A549 (cell line): ENCODE measurements around the gene FSHR. TPM values are rescaled to one million over a fixed set of nuclear protein-coding genes. Genes with fewer than 3 reads are reported as not detected.

Source experiments
- ATAC-seq, 2 experiments: fragments of 200-7000 bp in 1 of 2; fragments of >200 bp in 1 of 2; cut with Nextera tagmentation in 1 of 2; cut with Tn5 transposase in 1 of 2; 3 replicates each; pipeline versions ENCODE4 v1.8.0 to v1.9.1; 2018 to 2020; ENCODE audit warnings: mild to moderate bottlenecking in 1 of 2, moderate library complexity in 1 of 2
- CTCF ChIA-PET: fragments of 300-600 bp; sonication (Branson Sonifier 250); formaldehyde crosslinking; extraction: SDS; loops from one replicate; lab custom pipeline; 2021; ENCODE audit warnings: antibody characterized with exemption, inconsistent platforms; lab: Yijun Ruan, JAX
- POLR2A ChIA-PET: fragments of 350-600 bp; formaldehyde crosslinking; extraction: SDS; loops from one replicate; lab custom pipeline; 2021; ENCODE audit warnings: antibody characterized with exemption, inconsistent platforms; lab: Yijun Ruan, JAX
- DNase-seq, 2 experiments: peaks; one replicate each; pipeline versions ENCODE4 v3.0.0 to v3.0.0-alpha.2; 2011 to 2016; ENCODE audit warnings: low read depth in 1 of 2, low spot score in 1 of 2
- FAIRE-seq: peaks from 2 replicates; lab custom pipeline; 2011; peaks lifted over from hg19 to GRCh38; lab: Jason Lieb, UNC
- H3K27ac ChIP-seq, 2 experiments: fragments of >200 bp; sonication (Bioruptor Twin); formaldehyde crosslinking; 3 replicates each; pipeline ENCODE4 v1.5.1; 2016 to 2017
- H3K4me1 ChIP-seq: fragments of >200 bp; sonication (Bioruptor Twin); formaldehyde crosslinking; 3 replicates; pipeline ENCODE4 v1.6.1; 2016
- H3K4me2 ChIP-seq: fragments of >200 bp; sonication (Bioruptor Twin); formaldehyde crosslinking; 3 replicates; pipeline ENCODE4 v1.6.1; 2016
- H3K4me3 ChIP-seq: fragments of >200 bp; sonication (Bioruptor Twin); formaldehyde crosslinking; 3 replicates; pipeline ENCODE4 v1.5.1; 2016
- H3K9me3 ChIP-seq: fragments of >200 bp; sonication (Bioruptor Twin); formaldehyde crosslinking; 3 replicates; pipeline ENCODE4 v1.6.1; 2016
- CBX8 ChIP-seq: fragments of 200-600 bp; sonication (generic); IDR thresholded peaks from 2 replicates; pipeline ENCODE4 v1.6.1; 2016
- CHD2 ChIP-seq: fragments of 150-350 bp; IDR thresholded peaks from 2 replicates; pipeline ENCODE4 v1.6.1; 2014; ENCODE audit warnings: low read length; ENCODE audit not compliant: partially characterized antibody
- FOSB ChIP-seq: fragments of 250-450 bp; sonication (Bioruptor Pico); IDR thresholded peaks from 2 replicates; pipeline ENCODE4 v1.5.0; 2020; ENCODE audit warnings: mild to moderate bottlenecking, moderate library complexity
- HDAC2 ChIP-seq: fragments of 200-600 bp; sonication (generic); IDR thresholded peaks from 2 replicates; pipeline ENCODE4 v1.6.1; 2016
- HEYL ChIP-seq: fragments of 250-450 bp; sonication (Bioruptor Pico); IDR thresholded peaks from 2 replicates; pipeline ENCODE4 v1.8.0; 2021; ENCODE audit warnings: mild to moderate bottlenecking, moderate library complexity
- HOXB5 ChIP-seq: fragments of 250-450 bp; sonication (Bioruptor Pico); IDR thresholded peaks from 2 replicates; pipeline ENCODE4 v1.5.0; 2020; ENCODE audit warnings: mild to moderate bottlenecking, moderate library complexity
- JUNB ChIP-seq: fragments of >200 bp; sonication (Bioruptor Twin); formaldehyde crosslinking; IDR thresholded peaks from 2 replicates; pipeline ENCODE4 v1.6.1; 2016
- MAFK ChIP-seq: fragments of 450-650 bp; IDR thresholded peaks from 2 replicates; pipeline ENCODE4 v1.6.1; 2014; ENCODE audit not compliant: partially characterized antibody
- MAX ChIP-seq: IDR thresholded peaks from 2 replicates; pipeline ENCODE4 v1.6.1; 2012
- MAZ ChIP-seq: fragments of 150-350 bp; IDR thresholded peaks from 2 replicates; pipeline ENCODE4 v1.6.1; 2014; ENCODE audit warnings: antibody characterized with exemption, low read depth, low read length, borderline replicate concordance
- MYC ChIP-seq: IDR thresholded peaks from 2 replicates; pipeline ENCODE4 v1.6.1; 2012; ENCODE audit warnings: mild to moderate bottlenecking, inconsistent platforms, low read length, improper control_type of control experiment, borderline replicate concordance
- NPAS2 ChIP-seq: fragments of 250-450 bp; sonication (Bioruptor Pico); IDR thresholded peaks from 2 replicates; pipeline ENCODE4 v1.8.0; 2022; ENCODE audit warnings: mild to moderate bottlenecking, moderate library complexity, borderline replicate concordance
- POLR2AphosphoS2 ChIP-seq: conservative IDR thresholded peaks from 2 replicates; pipeline ENCODE4 v1.6.1; 2012; ENCODE audit warnings: low read length, improper control_type of control experiment, inconsistent platforms
- RAD21 ChIP-seq, 2 experiments: fragments of >200 bp in 1 of 2; sonication (Bioruptor Twin) in 1 of 2; formaldehyde crosslinking in 1 of 2; IDR thresholded peaks in 1 of 2; conservative IDR thresholded peaks in 1 of 2; 2 replicates in 1 of 2; 3 replicates in 1 of 2; pipeline ENCODE4 v1.6.1; 2012 to 2018; ENCODE audit warnings: inconsistent platforms in 1 of 2
- REST ChIP-seq: fragments of 200-600 bp; sonication (generic); IDR thresholded peaks from 2 replicates; pipeline ENCODE4 v1.6.1; 2016; ENCODE audit warnings: antibody characterized with exemption, mild to moderate bottlenecking, moderate library complexity
- SREBF2 ChIP-seq: fragments of 450-650 bp; IDR thresholded peaks from 2 replicates; pipeline ENCODE4 v1.6.1; 2014; ENCODE audit warnings: mild to moderate bottlenecking, moderate library complexity
- ZC3H11A ChIP-seq: fragments of 450-650 bp; IDR thresholded peaks from 2 replicates; pipeline ENCODE4 v1.6.1; 2014; ENCODE audit warnings: antibody characterized with exemption, mild to moderate bottlenecking
- WGBS: methylation state at CpG from one replicate; pipeline ENCODE4 v1.1.6; 2017; ENCODE audit errors: missing lambda C conversion rate; 5-methylcytosine and 5-hydroxymethylcytosine counted together
- polyA plus RNA-seq, 4 experiments: library from polyadenylated mRNA; depleted of rRNA in 3 of 4; stranded (reverse); fragments of >200 nt; fragmentation: RNase III in 1 of 4; extraction: RNeasy Plus Mini Kit Qiagen cat#74134 plus additional on column Dnase treatment in 1 of 4; gene quantifications; 2 replicates in 3 of 4; 3 replicates in 1 of 4; pipeline ENCODE4 v1.2.3, GENCODE V29; 2011 to 2017
- TF ChIP-seq, protein P1 (sequence below): fragments of >200 bp; sonication (Bioruptor Twin); formaldehyde crosslinking; IDR thresholded peaks from 3 replicates; pipeline ENCODE4 v1.6.1; 2016
- TF ChIP-seq, protein P2 (sequence below): fragments of 150-350 bp; IDR thresholded peaks from 2 replicates; pipeline ENCODE4 v1.6.1; 2014; ENCODE audit warnings: low read depth, mild to moderate bottlenecking, low read length

The FSHR gene
- polyA plus RNA-seq, 2 of the 4 experiments (the other 2 are of a cell fraction): not detected

GRCh38 chr2:49032126-49032525 is 122.2 kb downstream of the FSHR start:
- POLR2A ChIA-PET: no interaction called here
- Histone ChIP-seq H3K9me3 (no peaks in the 10 kb centered on the region), H3K4me3 (no peak overlapping the region), H3K4me1 (no peaks in the 10 kb centered on the region), H3K4me2 (no peak overlapping the region), H3K27ac (no peak overlapping the region)
- DNase-seq (no peak), FAIRE-seq (no peak), ATAC-seq (no peak)
- TF ChIP-seq SREBF2: no peak
- no peak for TF ChIP-seq CBX8
- no peak for TF ChIP-seq REST
- TF ChIP-seq ZC3H11A: no peak
- TF ChIP-seq MAX: no peak
- CTCF ChIA-PET: interaction anchor here (1.2 kb wide), 1 partner anchor 9 kb away, joined by 3 read pairs; no protein-coding TSS in a partner anchor
- 0% methylated on average over 1 of the region's 1 CpG for WGBS

GRCh38 chr2:49029406-49029805 is 124.9 kb downstream of the FSHR start:
- no peaks in the 10 kb centered on the region for H3K4me1 ChIP-seq
- WGBS: 0% methylated on average over 1 of the region's 1 CpG
- ChIA-PET POLR2A (no interaction called here), CTCF (no interaction called here)
- no peak for ATAC-seq
- no peak overlapping the region for H3K27ac ChIP-seq
- H3K4me2 ChIP-seq: no peak overlapping the region
- no peak overlapping the region for H3K4me3 ChIP-seq
- DNase-seq: no peak
- FAIRE-seq: no peak
- no peaks in the 10 kb centered on the region for H3K9me3 ChIP-seq
- TF ChIP-seq POLR2AphosphoS2: no peak

DNA sequence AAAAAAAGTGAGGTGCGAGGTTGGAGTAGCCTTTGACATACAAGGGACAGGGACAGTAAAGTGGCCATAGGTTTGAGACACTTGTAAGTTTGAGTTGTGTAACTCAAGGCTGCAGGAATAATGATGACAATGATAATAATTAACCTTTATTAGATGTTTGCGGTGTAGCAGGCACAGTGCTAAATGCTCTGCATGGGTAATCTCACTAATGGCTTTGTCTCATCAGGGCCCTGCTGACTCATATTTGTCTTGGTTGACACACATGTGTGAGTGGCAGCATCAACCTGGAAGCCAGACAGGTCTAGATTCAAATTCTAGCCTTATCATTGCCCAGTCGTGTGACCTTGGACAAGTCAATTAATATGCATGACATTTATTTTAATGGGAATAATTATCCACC is 126.2 kb downstream of the FSHR start:
- ChIA-PET POLR2A (no interaction called here), CTCF (interaction anchor here (0.7 kb wide), 1 partner anchor 1548 kb away, joined by 3 read pairs; no protein-coding TSS in a partner anchor)
- TF ChIP-seq MYC: no peak
- no peak for TF ChIP-seq HOXB5
- no peak for TF ChIP-seq HEYL (CRISPR knock-in tag)
- TF ChIP-seq HDAC2: no peak
- TF ChIP-seq MAZ: no peak
- TF ChIP-seq FOSB: no peak
- TF ChIP-seq, protein P1, sequence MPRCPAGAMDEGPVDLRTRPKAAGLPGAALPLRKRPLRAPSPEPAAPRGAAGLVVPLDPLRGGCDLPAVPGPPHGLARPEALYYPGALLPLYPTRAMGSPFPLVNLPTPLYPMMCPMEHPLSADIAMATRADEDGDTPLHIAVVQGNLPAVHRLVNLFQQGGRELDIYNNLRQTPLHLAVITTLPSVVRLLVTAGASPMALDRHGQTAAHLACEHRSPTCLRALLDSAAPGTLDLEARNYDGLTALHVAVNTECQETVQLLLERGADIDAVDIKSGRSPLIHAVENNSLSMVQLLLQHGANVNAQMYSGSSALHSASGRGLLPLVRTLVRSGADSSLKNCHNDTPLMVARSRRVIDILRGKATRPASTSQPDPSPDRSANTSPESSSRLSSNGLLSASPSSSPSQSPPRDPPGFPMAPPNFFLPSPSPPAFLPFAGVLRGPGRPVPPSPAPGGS: no peak
- ATAC-seq: no peak
- H3K27ac ChIP-seq: no peak overlapping the region
- no peaks in the 10 kb centered on the region for H3K4me1 ChIP-seq
- no peaks in the 10 kb centered on the region for H3K9me3 ChIP-seq
- FAIRE-seq: no peak
- H3K4me3 ChIP-seq: no peak overlapping the region
- no peak for DNase-seq
- no peak overlapping the region for H3K4me2 ChIP-seq
- whole genome bisulfite sequencing: 9% methylated on average over 3 of the region's 3 CpGs

- CTCF ChIA-PET: no interaction called here
- WGBS: under 1% methylated on average over 4 of the region's 4 CpGs
These were observed 127.6 kb downstream of the FSHR start for GRCh38 chr2:49026706-49027105.

More at GRCh38 chr2:49026706-49027105, 127.6 kb downstream of the FSHR start:
- DNase-seq (no peak), ATAC-seq (no peak), FAIRE-seq (no peak)
- TF ChIP-seq NPAS2 (CRISPR knock-in tag): no peak
- TF ChIP-seq, protein P2, sequence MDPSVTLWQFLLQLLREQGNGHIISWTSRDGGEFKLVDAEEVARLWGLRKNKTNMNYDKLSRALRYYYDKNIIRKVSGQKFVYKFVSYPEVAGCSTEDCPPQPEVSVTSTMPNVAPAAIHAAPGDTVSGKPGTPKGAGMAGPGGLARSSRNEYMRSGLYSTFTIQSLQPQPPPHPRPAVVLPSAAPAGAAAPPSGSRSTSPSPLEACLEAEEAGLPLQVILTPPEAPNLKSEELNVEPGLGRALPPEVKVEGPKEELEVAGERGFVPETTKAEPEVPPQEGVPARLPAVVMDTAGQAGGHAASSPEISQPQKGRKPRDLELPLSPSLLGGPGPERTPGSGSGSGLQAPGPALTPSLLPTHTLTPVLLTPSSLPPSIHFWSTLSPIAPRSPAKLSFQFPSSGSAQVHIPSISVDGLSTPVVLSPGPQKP: no peak
- TF ChIP-seq CHD2: no peak
- no peak for TF ChIP-seq JUNB
- TF ChIP-seq MAFK: peak; percentile 63
- no peak for TF ChIP-seq RAD21 (conservative IDR thresholded peaks at IDR 0.05 in 1 of 2, IDR thresholded peaks at IDR 0.05 in 1 of 2)
- H3K4me3 ChIP-seq: no peak overlapping the region
- H3K4me2 ChIP-seq: no peak overlapping the region
- POLR2A ChIA-PET: no interaction called here
- no peaks in the 10 kb centered on the region for H3K4me1 ChIP-seq
- no peaks in the 10 kb centered on the region for H3K9me3 ChIP-seq
- no peak overlapping the region for H3K27ac ChIP-seq
